ENCODE data around the gene COPB2.

- TF ChIP-seq ZNF565 (CRISPR knock-in tag; conservative IDR thresholded peaks at IDR 0.05; ENCODE audit: low read depth) (no peak), PPARA (CRISPR knock-in tag; IDR thresholded peaks at IDR 0.05; ENCODE audit: borderline replicate concordance) (no peak), ISL1 (CRISPR knock-in tag; IDR thresholded peaks at IDR 0.05) (no peak)
Measured at GRCh38 chr3:139377378-139377777, 12.1 kb downstream of the COPB2 start.
